Cerebellar cortex (tissue), 1 donor: ENCODE results near the gene SLC23A3.

ENCODE experiments used
- DNase-seq: peaks from one replicate; pipeline ENCODE4 v3.0.0-alpha.2; 2015; ENCODE audit warnings: low spot score

Gene SLC23A3

DNA sequence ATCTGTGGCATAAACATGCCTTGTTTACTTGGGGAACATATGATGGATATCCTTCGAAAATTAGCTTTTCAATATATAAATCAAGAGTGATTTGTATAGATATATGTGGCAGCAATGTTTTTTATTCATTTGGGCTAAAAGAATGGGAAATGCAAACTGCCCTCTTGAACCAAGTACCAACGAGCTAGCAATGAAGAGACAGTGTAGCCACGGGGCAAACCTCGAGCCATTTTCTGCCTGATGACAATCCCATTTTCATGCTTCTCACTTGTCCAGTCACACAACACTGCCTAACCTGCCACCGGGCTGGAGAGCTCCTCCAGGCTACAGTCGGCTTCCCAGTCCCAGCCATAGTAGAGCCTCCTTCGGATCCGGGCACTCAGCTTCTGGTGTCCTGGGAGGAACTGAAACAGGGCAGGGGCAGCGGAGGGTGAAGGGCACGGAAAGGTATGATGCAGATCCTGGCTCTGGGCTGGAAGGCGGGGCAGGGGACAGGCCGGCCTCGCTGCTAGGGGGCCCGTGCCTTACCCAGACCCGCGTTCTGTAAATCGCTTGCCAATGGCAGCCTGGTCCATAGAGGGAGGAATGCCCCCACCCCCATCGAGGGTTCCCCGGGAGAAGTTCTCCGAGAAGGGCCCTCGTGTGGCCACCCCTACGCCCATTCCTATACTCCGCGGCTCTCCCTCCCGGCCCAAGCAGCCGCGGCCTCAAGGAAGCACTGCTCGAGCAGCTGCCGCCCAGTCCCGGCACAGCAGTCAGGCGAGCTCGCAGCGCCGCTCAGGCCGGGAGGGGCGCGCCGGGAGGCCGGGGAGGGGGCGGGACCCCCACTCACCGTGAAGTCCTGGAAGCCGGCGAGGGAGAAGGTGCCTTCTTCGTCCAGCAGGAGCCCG lies 6.3 kb upstream of the SLC23A3 start:
- peak; percentile 59 for DNase-seq

DNA sequence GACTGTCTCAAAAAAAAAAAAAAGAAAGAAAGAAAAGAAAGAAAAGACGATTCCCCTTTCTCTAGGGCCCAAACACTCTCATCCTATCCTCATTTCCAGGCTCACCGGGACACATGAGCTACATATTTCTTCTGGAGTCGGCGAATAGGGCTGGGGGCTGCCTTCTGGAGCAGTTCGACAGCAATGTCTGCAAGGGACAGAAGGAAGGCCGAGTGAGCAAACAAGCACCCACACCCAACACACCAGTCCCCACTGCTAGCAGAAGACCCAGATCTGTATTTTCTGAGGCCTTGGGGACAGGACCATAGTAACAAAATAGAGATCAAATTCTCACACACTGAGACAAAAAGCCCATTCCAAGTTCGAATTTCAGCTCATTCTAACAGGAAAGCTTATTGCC lies 5.7 kb upstream of the SLC23A3 start:
- no peak for DNase-seq

DNA sequence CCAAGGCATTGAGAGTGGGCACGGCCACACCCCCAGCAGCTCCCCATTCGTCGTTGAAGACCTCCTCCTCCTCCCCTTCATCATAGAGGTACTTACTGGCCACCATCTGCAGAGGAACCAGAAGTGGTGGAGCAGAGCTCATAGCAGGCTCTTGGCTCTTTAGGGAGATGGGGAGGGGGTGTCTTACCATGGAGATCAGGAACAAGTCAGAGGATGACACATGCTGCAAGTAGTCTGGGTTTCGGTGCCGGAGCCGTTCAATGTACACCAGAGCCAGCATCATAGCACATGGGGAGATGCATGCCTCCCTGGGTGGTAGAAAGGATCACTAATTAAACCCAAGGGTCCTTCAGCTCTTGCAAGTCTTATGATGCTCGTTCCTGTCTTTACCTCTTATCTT lies 5.0 kb upstream of the SLC23A3 start:
- DNase-seq: no peak

DNA sequence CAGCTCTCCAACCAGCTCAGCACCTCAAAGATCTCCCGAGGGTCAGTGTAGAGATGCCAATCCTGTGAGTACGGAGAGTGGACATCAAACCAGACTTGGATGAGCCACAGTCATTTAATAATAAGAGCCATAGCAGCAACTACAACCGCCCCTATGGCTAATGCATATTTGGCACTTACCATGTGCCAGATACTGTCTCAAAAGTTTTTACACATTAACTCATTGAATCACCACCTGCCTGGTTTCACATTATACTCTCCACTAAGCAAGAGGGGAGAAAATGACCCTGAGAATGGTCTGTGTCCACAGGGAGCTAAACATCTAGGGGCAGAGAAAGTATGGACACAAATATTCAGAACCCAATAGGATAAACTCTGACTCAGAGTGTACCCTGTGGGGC lies 4.3 kb upstream of the SLC23A3 start:
- DNase-seq: no peak

DNA sequence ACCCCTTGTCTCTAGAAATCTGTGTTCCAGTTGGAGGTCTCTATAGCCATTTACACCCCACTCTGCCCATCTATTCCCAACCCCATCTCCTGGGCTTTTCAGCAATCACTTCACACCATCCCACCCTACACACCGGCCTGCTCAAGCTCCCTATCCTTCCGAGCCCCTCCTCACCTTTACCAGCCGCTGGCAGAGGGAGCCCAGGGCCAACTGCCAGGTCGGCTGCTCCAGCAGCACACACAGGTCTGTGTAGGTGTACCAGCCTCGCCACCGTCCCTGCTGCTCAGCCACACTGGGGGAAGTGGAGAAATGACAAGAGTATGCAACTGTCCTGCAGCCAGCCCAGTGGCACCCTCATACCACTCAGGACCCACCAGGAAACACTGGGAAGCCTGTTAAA lies 3.3 kb upstream of the SLC23A3 start:
- no peak for DNase-seq

DNA sequence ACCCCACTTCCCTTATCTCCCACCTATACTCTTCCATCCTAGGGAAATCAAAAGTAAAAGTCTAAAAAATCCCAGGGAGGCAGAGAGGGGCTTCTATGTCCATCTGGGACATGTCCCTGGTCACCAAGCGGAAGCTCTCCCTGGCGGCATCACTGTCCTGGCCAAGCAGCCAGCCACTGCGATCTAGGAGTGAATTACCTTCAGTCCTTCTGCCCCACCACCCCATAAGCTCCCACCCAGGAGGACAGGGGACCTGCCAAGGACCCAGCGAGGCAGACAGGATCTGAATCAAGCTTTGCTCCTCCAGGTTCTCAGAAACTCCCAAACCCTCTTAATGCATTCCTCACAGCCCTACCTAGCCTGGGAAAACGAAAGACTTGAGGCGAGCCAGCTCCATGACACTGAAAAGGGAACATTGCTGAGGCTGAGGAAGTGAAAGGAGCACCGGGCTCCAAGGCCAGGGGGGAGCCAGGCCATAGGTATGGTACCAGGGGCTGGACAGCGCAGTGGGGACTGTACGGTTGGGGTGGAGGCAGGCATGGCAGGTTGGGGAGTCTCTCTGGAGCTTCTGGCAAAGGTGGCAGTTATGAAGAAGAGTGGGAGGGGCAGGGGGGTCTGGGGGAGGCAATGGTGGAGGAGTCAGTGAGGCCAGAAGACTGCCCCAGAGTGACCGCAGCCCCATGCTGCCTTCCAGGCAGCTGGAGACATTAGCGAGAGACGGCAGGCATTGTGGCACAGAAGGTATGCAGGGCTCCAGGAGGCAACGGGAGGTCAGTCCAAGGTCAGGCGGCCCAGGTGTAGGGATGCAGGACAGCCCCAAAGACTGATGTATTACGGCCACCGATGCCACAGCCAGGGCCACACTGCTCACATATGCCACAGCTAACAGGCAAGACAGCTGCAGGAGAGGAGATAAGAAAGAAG lies 2.7 kb upstream of the SLC23A3 start:
- no peak for DNase-seq

DNA sequence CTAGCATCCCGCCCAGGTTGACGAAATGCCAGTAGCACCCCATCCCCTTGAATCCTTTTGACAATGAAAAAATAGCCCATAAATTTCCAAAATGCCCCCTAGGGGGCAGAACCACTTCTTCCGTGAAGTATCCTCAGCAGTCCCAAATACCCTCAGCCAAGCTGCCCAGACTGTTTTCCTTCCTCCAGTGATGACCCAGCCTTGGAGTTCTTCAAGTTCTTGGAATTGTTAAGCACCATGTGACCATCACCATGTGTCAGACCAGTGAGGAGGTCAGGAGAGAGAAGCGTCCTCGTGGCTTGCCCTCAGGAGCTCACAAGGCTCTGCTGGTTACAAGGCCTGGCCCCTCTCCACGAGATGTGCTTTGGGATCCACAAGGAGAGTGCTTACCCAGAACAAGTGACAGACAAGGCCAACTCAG lies 1.4 kb upstream of the SLC23A3 start:
- DNase-seq: peak; percentile 74

GRCh38 chr2:219168932-219169331 lies 897 bp downstream of the SLC23A3 start:
- DNase-seq: no peak

DNA sequence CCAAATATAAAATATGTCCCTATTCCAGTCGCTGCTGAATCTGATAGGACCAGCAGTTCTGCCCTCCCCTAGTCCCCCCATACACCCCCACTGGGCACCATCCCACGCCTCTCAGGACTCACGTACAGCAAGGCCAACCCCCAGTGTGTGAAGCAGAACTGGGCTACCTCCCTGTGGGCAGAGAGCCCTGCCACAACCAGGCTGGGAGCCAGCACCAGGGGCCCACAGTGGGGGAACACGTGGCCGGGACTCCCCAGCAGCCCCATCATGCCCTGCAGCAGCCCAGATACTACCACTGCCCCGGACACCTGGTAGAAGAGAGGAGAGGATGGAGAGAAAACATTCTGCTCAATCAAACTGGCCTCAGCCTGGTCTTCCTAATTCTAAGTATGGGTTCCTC lies 1.3 kb downstream of the SLC23A3 start:
- no peak for DNase-seq

DNA sequence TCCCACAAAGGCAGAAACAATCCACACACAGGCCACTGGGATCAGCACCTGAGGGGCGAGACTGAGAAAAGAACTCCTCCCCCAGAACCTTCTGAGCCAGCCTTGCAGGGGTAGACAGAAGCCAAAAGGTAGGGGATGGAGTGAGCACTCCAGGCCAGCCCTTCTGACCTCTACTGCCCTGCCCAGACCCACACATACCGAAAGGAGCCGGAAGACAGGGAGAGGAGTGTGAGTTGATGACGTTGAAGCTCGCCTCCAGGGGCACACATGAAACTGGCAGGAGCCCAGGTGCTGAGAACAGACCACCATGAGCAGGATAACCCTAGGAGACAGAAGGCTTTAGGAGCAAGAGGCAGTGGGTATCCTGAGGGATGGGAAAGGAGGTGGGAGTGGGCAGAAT lies 1.8 kb downstream of the SLC23A3 start:
- no peak for DNase-seq

- no peak for DNase-seq
These were observed 4.5 kb downstream of the SLC23A3 start for GRCh38 chr2:219165058-219165911.

- DNase-seq: no peak
These were observed 6.7 kb downstream of the SLC23A3 start for GRCh38 chr2:219163156-219163555.

GRCh38 chr2:219161097-219161496 lies 8.7 kb downstream of the SLC23A3 start:
- DNase-seq: no peak

DNA sequence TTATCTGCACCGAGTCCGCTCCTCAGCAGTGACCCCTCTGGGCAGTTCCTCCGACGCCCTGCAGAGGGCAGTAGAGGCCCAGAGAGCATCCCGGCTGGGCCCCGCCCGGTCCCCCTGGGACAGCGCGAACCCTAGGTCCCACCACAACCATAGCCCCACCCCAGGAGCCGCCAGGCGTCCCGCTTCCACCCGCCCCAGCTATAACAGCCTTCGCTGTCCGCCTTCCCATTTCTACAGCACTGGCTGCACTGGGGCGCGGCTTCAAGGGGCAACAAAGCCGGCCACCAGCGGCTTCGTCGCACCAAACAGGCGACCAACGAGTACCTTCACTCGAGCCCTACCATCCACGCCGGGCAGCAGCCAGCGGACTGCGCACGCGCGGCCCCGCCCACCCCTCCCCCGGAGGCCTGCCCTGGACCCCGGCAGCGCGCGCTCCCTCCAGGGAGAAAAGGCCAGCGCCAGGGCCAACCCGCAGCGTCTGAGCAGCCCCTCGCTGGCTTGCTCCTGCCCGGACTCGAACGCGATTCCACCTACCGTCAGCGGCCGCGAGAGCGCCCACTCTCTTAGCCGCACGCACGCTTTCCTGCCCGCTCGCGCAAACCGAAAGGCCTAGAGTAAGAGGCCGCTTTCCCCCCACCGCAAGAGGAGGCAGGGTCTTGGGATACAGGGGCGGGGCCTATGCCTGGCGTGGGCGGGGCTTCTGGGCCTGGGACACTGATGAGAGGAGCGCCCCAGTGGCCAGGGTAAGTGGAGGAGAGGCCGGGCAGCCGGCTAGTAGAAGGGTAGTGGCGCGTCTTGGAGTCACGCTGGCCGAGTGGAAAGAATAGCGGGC lies 9.4 kb downstream of the SLC23A3 start, which contains the start of gene NHEJ1:
TSS of gene NHEJ1 (minus strand) at position 630 of the 832 bp plus-strand sequence. CDS start 2,453 bp downstream, outside the sequence.
- peak; percentile 97 for DNase-seq

GRCh38 chr2:219159771-219160185 lies 10.1 kb downstream of the SLC23A3 start:
- DNase-seq: no peak

DNA sequence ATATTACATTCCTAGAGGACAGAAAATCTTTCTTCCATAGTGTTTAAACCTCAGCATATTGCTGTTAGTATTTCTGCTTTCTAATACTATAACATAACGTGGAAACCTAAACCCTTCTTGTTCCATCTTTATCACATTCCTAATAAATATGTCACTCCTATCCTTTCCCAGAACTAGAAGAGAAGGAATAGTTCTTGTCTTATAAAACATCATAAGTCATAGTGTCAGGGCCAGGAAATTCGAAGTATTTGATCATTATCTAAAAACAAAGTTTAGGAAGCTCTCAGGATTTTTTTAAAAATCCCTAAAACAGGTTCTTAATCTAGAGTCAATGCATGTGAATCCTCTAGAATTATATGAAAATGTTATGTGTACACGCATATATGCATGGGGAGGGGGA lies 11.2 kb downstream of the SLC23A3 start:
- no peak for DNase-seq

DNA sequence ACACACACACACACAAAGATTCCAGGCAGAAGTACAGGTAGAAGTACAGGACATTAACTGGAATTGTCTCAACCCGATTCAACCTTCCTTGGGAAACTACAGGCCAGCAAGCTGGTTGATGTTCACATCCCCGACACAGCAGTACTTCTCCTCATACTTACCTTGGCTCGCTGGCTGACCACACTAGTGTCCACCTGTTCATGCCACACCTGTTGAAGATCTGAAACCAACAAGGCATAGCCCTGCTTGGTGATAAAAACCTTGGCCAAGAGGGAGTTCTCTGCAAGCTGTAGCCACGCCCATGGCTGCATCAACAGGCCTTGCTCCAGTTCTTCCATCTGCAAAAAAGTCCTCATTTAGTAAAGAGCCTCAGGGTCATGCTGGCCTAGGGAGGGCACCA lies 11.8 kb downstream of the SLC23A3 start:
- DNase-seq: no peak

- no peak for DNase-seq
These were observed 12.4 kb downstream of the SLC23A3 start for GRCh38 chr2:219157396-219157795.

- DNase-seq: peak; percentile 87
These were observed 14.7 kb downstream of the SLC23A3 start for GRCh38 chr2:219155054-219155644.

DNA sequence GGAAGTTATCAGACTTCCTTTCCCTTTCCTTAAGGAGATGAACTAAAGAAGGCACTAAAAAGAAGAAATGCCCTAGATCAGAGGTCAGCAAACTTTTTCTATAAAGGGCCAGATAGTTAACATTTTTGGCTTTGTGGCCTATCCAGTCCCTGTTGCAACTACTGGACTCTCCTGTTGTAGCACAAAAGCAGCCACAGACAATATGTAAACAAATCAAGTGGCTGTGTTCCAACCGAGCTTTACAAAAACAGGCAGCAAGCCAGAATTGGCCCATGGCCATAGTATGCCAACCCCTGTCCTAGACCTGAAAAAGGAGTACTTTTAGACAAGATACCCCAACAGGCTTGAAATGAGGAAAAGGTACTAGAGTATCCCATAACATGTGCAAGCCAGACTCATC lies 20.2 kb downstream of the SLC23A3 start:
- no peak for DNase-seq
